Naive B cell (primary cell): Measurements from ENCODE around the gene PITPNC1. TPM values are rescaled to one million over a fixed set of nuclear protein-coding genes. Genes with fewer than 3 reads are reported as not detected.

Experiments
- ATAC-seq, 2 donors: fragments of 150-1000 bp; cut with Tn5 transposase; 2 replicates each; pipeline ENCODE4 v1.10.0; 2021; ENCODE audit warnings: low read depth in 2 of 2, mild to moderate bottlenecking in 2 of 2, moderate library complexity in 2 of 2
- DNase-seq: peaks from one replicate; pipeline ENCODE4 v3.0.0; 2022
- H3K27ac Mint-ChIP-seq, 6 donors: one replicate each; pipeline ENCODE4 v1.8.0; 2020 to 2022; ENCODE audit warnings: mild to moderate bottlenecking in 6 of 6, mixed read lengths in 6 of 6, moderate library complexity in 5 of 6, inconsistent platforms in 2 of 6
- H3K27me3 Mint-ChIP-seq, 3 donors: one replicate each; pipeline ENCODE4 v1.8.0; 2021 to 2022; ENCODE audit warnings: mixed read lengths in 3 of 3, mild to moderate bottlenecking in 1 of 3
- H3K36me3 Mint-ChIP-seq, 2 donors: one replicate each; pipeline ENCODE4 v1.8.0; 2020 to 2022; ENCODE audit warnings: mixed read lengths in 2 of 2, inconsistent platforms in 1 of 2, mild to moderate bottlenecking in 1 of 2
- H3K4me1 Mint-ChIP-seq, 3 donors: one replicate each; pipeline ENCODE4 v1.8.0; 2020 to 2022; ENCODE audit warnings: mixed read lengths in 3 of 3, inconsistent platforms in 1 of 3, mild to moderate bottlenecking in 1 of 3, moderate library complexity in 1 of 3
- H3K4me3 Mint-ChIP-seq, 8 donors: one replicate each; pipeline ENCODE4 v1.8.0; 2020 to 2022; ENCODE audit warnings: mild to moderate bottlenecking in 8 of 8, mixed read lengths in 8 of 8, moderate library complexity in 8 of 8, inconsistent platforms in 2 of 8
- H3K9me3 Mint-ChIP-seq, 7 donors: one replicate each; pipeline ENCODE4 v1.8.0; 2020 to 2022; ENCODE audit warnings: mixed read lengths in 7 of 7, mild to moderate bottlenecking in 5 of 7, inconsistent platforms in 2 of 7, moderate library complexity in 1 of 7
- polyA plus RNA-seq, 6 donors: library from polyadenylated mRNA; unstranded; fragments of 300-500 nt; fragmentation: Illumina TruSeq; gene quantifications; one replicate each; pipeline ENCODE4 v1.2.3, GENCODE V29; 2021; ENCODE audit warnings: low read depth in 6 of 6

The PITPNC1 gene
- polyA plus RNA-seq, 6 donors from 2014 or later, result 7.2 to 14.5 (median 12.3) TPM

DNA sequence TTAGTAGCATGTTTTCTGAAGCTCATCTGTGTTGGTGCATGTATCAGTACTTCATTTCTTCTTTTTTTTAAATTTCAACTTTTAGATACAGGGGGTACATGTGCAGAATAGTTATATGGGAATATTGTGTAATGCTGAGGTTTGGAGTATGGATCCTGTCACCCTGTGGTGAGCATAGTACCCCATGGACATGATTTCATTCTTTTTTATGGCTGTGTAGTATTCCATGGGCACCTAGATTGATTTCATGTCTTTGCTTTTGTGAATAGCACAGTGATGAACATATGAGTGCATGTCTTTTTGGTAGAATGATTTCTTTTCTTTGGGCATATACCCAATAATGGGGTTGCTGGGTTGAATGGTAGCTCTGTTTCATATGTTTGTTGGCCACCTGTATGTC is 285.6 kb downstream of the PITPNC1 start:
- H3K4me3 Mint-ChIP-seq, result no peak overlapping the region
- peaks cover 9 to 24% (median 18%) of the 10 kb centered on the region in 7 donors for H3K9me3 Mint-ChIP-seq
- peaks cover 11 to 17% of the 10 kb centered on the region in 2 donors for H3K36me3 Mint-ChIP-seq
- no peaks in the 10 kb centered on the region for H3K27me3 Mint-ChIP-seq
- DNase-seq, result no peak
- ATAC-seq, result no peak
- no peaks in the 10 kb centered on the region for H3K4me1 Mint-ChIP-seq
- H3K27ac Mint-ChIP-seq, result no peak overlapping the region

DNA sequence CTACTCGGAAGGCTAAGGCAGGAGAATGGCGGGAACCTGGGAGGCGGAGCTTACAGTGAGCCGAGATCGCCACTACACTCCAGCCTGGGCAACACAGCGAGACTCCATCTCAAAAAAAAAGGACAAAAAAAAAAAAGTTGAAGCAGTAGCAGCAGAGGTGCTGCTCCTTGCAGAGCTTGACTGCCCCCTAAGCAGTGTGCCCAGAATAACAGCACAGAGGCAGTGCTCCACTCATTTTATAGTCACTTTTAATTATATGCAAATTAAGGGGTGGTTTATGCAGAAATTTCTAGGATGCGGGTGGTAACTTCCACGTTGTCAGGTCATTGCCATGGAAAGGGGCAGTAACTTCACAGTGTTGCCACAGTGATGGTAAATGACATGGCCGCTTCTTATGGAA is 286.4 kb downstream of the PITPNC1 start:
- Mint-ChIP-seq H3K27me3 (no peaks in the 10 kb centered on the region), H3K36me3 (peaks cover 10 to 11% of the 10 kb centered on the region in 2 donors), H3K4me1 (no peaks in the 10 kb centered on the region), H3K4me3 (no peak overlapping the region), H3K27ac (no peak overlapping the region), H3K9me3 (peaks cover 4 to 16% (median 12%) of the 10 kb centered on the region in 7 donors)
- ATAC-seq (no peak), DNase-seq (no peak)

DNA sequence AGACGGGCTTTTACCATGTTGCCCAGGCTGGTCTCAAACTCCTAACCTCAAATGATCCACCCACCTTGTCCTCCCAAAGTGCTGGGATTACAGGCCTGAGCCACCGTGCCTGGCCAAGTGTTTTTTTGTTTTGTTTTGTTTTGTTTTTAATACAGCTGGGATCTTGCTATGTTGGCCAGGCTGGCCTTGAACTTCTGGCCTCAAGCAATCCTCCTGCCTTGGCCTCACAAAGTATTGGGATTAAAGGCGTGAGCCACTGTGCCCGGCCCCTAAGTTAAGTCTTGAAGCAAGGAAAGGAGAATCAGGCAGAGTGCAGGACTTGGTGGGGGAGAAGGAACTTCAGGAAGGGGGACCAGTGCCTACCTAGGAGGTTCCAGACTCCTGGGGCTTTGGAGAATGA is 288.9 kb downstream of the PITPNC1 start:
- H3K9me3 Mint-ChIP-seq, result peaks cover 0 to 6% (median 0%) of the 10 kb centered on the region in 7 donors
- no peaks in the 10 kb centered on the region for H3K4me1 Mint-ChIP-seq
- no peak for ATAC-seq
- peaks cover 0 to 5% of the 10 kb centered on the region in 2 donors for H3K36me3 Mint-ChIP-seq
- H3K27me3 Mint-ChIP-seq, result no peaks in the 10 kb centered on the region
- no peak overlapping the region for H3K27ac Mint-ChIP-seq
- no peak overlapping the region for H3K4me3 Mint-ChIP-seq
- DNase-seq, result no peak

DNA sequence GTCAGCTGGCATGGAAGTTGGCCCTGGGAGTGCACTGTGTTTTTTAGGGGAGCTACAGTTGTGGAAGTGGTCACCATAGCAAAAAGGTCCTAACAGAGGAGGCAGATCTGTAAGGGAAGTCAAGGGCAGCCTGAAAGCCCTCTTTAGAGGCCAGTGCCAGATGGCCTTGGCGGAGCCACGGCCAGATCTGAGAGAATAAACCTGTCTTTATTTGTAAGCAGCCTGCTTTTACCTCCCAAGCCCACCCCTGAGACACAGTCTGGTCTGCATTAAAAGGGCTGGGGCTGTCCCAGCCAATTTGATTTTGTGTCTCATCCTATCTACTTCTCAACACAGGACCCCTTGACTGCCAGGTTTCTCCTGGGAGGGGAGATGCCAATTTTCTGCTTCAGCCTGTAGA is 289.6 kb downstream of the PITPNC1 start:
- Mint-ChIP-seq H3K9me3 (peaks cover 0 to 5% (median 0%) of the 10 kb centered on the region in 7 donors), H3K4me3 (no peak overlapping the region), H3K36me3 (peaks cover 0 to 5% of the 10 kb centered on the region in 2 donors), H3K4me1 (no peaks in the 10 kb centered on the region), H3K27ac (no peak overlapping the region), H3K27me3 (no peaks in the 10 kb centered on the region)
- no peak for ATAC-seq
- no peak for DNase-seq

DNA sequence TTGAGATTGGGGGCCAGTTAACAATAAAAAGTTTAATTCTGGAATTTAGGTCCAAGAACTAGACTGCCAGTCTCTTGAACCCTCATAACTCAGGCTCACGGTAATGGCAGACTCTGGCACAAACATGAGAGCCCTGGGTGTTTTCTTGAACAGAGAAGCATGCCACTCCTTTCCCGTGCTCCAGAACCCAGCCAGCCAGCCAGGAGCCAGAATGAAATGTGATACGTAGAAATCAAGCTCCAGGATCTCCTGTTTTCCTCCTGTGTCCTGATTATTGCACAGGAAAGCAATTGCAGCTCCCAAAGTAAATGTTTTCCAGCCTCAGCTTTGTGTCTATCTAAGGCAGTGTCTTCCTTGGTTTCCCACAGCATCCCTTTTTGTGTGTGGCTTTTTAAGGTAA is 294.4 kb downstream of the PITPNC1 start:
- Mint-ChIP-seq H3K27me3 (no peaks in the 10 kb centered on the region), H3K27ac (peak overlapping the region in 2 of 6 donors; percentile 24), H3K36me3 (peaks cover 0 to 3% of the 10 kb centered on the region in 2 donors), H3K9me3 (peaks cover 0 to 4% (median 0%) of the 10 kb centered on the region in 7 donors), H3K4me3 (no peak overlapping the region), H3K4me1 (no peaks in the 10 kb centered on the region)
- ATAC-seq (no peak), DNase-seq (no peak)

DNA sequence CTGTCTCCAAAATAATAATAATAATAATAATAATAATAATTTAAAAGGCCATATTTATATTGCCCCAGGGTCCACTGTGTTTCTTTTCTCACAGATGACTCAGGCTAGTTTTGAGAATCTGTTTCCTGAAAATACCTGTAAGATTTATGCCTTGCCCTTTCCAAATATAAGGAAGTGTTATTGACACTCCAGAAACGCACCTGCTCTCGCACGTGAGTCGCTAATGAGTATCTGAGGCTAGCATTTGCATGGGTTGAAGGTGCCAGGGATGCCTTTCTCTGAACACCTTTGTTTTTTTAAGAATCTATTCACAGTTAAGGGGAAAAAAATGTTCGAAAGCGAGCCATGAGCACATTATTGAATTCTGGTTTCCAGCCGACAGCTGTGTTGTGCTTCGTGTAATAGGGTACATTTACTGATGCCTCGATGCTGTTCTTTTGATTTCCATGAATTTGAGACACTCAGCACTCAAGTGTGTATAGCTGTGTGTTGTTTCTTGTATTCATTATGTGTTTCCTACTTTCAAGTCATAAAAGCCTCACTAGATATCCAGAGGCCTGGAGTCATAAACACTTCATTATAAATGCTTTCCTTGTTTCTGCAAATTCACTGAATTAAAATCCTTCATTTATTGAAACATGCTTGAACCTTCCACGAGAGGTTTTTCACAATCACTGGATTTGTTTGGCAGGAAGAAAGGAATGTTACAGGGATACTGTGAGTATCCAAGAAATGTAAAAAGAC is 295.7 kb downstream of the PITPNC1 start:
- Mint-ChIP-seq H3K4me3 (no peak overlapping the region), H3K36me3 (peaks cover 0 to 3% of the 10 kb centered on the region in 2 donors), H3K4me1 (no peaks in the 10 kb centered on the region), H3K9me3 (peaks cover 0 to 4% (median 0%) of the 10 kb centered on the region in 7 donors), H3K27ac (no peak overlapping the region), H3K27me3 (no peaks in the 10 kb centered on the region)
- ATAC-seq (no peak), DNase-seq (no peak)

DNA sequence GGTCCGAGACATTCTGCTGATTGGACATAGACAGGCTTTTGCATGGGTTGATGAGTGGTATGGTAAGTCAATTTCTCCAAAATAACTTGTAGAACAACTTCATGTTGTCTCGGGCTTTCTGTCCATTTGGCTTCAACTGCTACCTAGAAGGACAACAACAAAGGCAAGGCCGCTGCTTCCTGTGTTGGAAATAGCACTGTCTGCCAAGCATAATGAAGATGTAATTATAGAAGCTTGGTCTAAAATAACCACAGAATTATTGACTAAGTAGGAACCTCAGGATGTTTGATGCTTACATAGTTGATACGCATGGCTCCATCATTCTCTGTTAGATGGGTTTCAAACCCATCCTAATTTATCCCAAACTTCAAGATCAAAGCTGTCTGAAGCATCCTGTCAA is 298.4 kb downstream of the PITPNC1 start:
- DNase-seq (no peak), ATAC-seq (no peak)
- Mint-ChIP-seq H3K27ac (no peak overlapping the region), H3K4me3 (no peak overlapping the region), H3K36me3 (peaks cover 0 to 3% of the 10 kb centered on the region in 2 donors), H3K9me3 (no peaks in the 10 kb centered on the region), H3K4me1 (peaks cover 10 to 25% (median 21%) of the 10 kb centered on the region in 3 donors), H3K27me3 (no peaks in the 10 kb centered on the region)

DNA sequence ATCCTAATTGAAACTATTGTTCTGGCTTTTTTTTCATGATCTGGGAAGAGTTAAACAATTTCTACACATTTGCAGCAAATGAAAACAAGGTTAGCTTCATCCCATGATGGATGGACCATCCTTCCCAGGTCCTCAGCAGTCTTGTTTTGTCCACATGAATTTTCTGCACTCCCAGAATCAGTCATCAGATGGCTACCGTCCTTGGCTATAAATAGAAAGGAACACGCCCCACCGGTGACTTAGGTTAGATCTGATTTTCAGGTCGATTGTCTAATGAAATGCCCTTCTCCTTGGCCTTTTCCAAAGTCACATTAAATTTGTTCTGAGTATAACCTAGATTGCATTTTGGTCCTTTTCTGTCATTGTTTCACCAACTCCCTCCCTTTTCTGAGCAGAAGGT is 299.2 kb downstream of the PITPNC1 start:
- DNase-seq (no peak), ATAC-seq (no peak)
- H3K4me1 Mint-ChIP-seq, result peaks cover 15 to 33% (median 30%) of the 10 kb centered on the region in 3 donors
- H3K27me3 Mint-ChIP-seq, result no peaks in the 10 kb centered on the region
- H3K27ac Mint-ChIP-seq, result peak overlapping the region in 2 of 6 donors; percentile 4 to 44
- H3K9me3 Mint-ChIP-seq, result no peaks in the 10 kb centered on the region
- no peak overlapping the region for H3K4me3 Mint-ChIP-seq
- peaks cover 0 to 3% of the 10 kb centered on the region in 2 donors for H3K36me3 Mint-ChIP-seq

DNA sequence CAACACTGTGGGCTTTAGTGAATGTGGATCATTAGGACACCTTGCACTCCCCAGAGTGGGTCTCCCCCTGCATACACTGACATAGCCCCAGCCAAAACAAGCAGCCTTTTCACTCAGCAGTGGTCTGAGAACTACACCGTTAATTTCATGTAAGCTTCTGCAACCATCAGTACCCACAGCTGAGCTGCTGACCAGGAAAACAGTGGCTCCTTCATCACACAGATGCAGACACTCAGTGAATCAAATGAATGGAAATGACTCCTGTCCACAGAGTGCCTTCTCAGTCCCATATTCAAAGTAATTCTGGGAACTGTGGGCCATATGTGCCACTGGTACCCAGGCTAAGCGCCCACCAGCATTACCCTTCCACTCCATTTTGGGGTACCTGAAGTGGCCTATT is 301.3 kb downstream of the PITPNC1 start:
- no peaks in the 10 kb centered on the region for H3K27me3 Mint-ChIP-seq
- DNase-seq, result no peak
- peak overlapping the region in 1 of 8 donors; percentile 57 for H3K4me3 Mint-ChIP-seq
- H3K9me3 Mint-ChIP-seq, result no peaks in the 10 kb centered on the region
- peak overlapping the region in 4 of 6 donors; percentile 22 to 79 (median 53) for H3K27ac Mint-ChIP-seq
- ATAC-seq, result no peak
- peaks cover 15 to 44% (median 36%) of the 10 kb centered on the region in 3 donors for H3K4me1 Mint-ChIP-seq
- peaks cover 0 to 3% of the 10 kb centered on the region in 2 donors for H3K36me3 Mint-ChIP-seq

DNA sequence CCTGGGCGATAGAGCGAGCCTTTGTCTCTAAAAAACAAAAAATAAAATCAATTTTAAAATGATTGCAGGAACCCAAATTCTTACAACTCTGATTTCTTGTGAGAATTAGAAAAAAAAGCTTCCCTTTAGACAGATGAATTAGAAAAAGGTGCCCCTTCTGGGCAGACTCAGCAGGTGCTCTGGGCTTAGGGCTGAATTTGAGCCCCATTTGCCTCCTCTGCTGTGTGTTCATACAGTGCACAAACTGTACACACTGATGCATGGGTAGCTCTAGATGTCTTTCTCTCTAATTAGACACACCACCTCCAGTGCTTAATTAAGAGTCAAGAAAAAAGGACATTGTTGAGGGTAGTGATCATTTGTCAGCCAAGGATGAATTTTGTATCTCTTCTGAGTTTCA is 302.1 kb downstream of the PITPNC1 start:
- H3K4me3 Mint-ChIP-seq, result peak overlapping the region in 7 of 8 donors; percentile 61 to 85 (median 77)
- peak; percentile 60 to 75 for ATAC-seq
- H3K36me3 Mint-ChIP-seq, result peaks cover 0 to 3% of the 10 kb centered on the region in 2 donors
- H3K27ac Mint-ChIP-seq, result peak overlapping the region; percentile 79 to 94 (median 88)
- no peaks in the 10 kb centered on the region for H3K27me3 Mint-ChIP-seq
- DNase-seq, result no peak
- H3K9me3 Mint-ChIP-seq, result no peaks in the 10 kb centered on the region
- H3K4me1 Mint-ChIP-seq, result peaks cover 15 to 44% (median 36%) of the 10 kb centered on the region in 3 donors

DNA sequence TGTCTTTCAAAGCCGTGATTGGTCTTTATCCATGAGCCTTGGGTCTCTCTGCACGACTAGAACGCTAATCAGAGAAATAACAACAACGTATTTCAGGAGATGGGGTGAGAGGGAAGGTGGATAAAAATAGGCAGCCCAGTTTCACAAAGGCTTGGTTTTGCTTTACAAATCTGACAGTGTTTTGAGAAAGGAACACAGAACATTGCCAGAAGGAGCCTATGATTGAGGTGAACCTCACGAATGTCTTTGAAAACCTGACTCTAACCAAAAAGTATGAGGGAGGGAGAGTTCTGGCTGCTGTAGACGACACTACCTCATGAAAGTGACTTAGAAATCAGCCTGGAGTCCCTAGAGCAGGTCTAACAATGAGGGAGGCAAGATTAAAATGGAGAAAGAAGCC is 302.6 kb downstream of the PITPNC1 start:
- no peaks in the 10 kb centered on the region for H3K27me3 Mint-ChIP-seq
- ATAC-seq (peak in 1 of 2 donors; percentile 14), DNase-seq (no peak)
- H3K27ac Mint-ChIP-seq, result peak overlapping the region; percentile 79 to 94 (median 88)
- no peaks in the 10 kb centered on the region for H3K9me3 Mint-ChIP-seq
- H3K4me3 Mint-ChIP-seq, result peak overlapping the region in 7 of 8 donors; percentile 61 to 85 (median 77)
- peaks cover 0 to 3% of the 10 kb centered on the region in 2 donors for H3K36me3 Mint-ChIP-seq
- peaks cover 15 to 44% (median 36%) of the 10 kb centered on the region in 3 donors for H3K4me1 Mint-ChIP-seq

DNA sequence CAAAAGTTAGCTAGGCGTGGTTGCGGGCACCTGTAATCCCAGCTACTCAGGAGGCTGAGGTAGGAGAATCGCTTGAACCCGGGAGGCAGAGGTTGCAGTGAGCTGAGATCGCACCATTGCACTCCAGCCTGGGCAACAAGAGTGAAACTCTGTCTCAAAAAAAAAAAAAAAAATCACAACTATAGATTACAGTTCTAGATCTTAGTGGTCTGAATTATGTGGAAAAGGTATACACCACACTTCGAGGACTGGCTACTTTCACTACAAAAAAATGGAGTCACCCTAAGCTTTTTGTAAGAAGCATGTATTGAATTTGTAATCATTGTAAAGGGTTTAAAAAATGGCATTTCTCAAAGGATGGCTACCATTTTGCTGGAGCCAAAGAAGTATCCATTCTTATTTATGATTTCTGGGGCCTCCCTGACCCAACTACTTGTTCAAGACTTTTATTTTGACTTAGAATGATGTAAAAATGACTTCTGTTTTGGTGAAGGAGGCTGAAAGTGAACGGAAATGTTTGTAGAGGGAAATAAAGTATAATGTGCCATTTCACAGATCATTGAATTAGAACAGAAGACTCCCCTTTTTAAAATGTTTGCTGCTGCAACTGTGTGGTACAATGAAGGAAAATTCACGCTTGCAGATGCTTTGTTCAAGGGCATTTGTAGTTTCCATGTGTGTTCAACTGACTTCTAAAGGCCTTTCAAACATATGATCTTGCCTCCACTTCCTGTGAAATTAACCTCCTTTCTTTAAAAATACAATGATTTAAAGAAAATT is 303.6 kb downstream of the PITPNC1 start:
- Mint-ChIP-seq H3K27ac (peak overlapping the region; percentile 79 to 94 (median 88)), H3K9me3 (no peaks in the 10 kb centered on the region), H3K36me3 (no peaks in the 10 kb centered on the region), H3K4me1 (peaks cover 15 to 44% (median 36%) of the 10 kb centered on the region in 3 donors), H3K27me3 (no peaks in the 10 kb centered on the region), H3K4me3 (peak overlapping the region in 7 of 8 donors; percentile 14 to 85 (median 77))
- DNase-seq (no peak), ATAC-seq (peak; percentile 28 to 45)

DNA sequence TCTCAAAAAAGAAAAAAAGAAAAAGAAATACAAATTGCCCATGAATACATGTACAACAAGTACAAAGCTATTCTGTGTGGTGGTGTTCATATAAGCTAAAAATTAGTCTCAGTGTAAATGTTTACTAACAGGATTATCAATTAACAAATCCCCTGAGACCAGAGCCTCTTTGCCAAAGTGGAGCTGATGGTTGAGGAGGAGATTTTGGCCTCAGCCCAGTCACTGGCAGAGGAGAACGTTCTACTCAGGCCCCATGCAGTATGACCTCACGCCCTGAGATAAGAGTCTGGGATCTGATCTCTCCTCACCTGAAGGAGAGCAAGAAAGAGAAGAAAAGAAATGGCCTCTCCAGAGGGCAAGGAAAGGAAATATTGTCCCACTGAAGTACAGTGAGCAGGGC is 305.1 kb downstream of the PITPNC1 start:
- no peaks in the 10 kb centered on the region for H3K27me3 Mint-ChIP-seq
- no peak for DNase-seq
- no peaks in the 10 kb centered on the region for H3K9me3 Mint-ChIP-seq
- H3K36me3 Mint-ChIP-seq, result no peaks in the 10 kb centered on the region
- peaks cover 15 to 44% (median 36%) of the 10 kb centered on the region in 3 donors for H3K4me1 Mint-ChIP-seq
- H3K27ac Mint-ChIP-seq, result peak overlapping the region in 4 of 6 donors; percentile 66 to 88 (median 80)
- peak overlapping the region in 2 of 8 donors; percentile 35 to 61 for H3K4me3 Mint-ChIP-seq
- ATAC-seq, result no peak
